PFSK-1 (cell line): ENCODE measurements around the gene NCR2.

Experiments
- POLR2AphosphoS5 ChIP-seq: IDR thresholded peaks from 2 replicates; pipeline ENCODE4 v1.6.1; 2012; ENCODE audit warnings: low read depth, mild to moderate bottlenecking, control low read depth, low read length, moderate library complexity
- SIN3A ChIP-seq: IDR thresholded peaks from 2 replicates; pipeline ENCODE4 v1.6.1; 2012; ENCODE audit warnings: mild to moderate bottlenecking, low read length, moderate library complexity, borderline replicate concordance; ENCODE audit not compliant: insufficient read depth
- TAF1 ChIP-seq: IDR thresholded peaks from 2 replicates; pipeline ENCODE4 v1.6.1; 2012; ENCODE audit warnings: low read length, control low read depth, borderline replicate concordance; ENCODE audit not compliant: insufficient read depth
- TF ChIP-seq, protein P1 (sequence below), 2 experiments: IDR thresholded peaks; 2 replicates each; pipeline versions ENCODE4 v1.6.1 to v1.8.0; 2011 to 2012; ENCODE audit warnings: low read depth in 2 of 2, low read length in 2 of 2, control low read depth in 1 of 2, inconsistent platforms in 1 of 2, mild to moderate bottlenecking in 1 of 2, moderate library complexity in 1 of 2; ENCODE audit not compliant: insufficient read depth in 1 of 2

DNA sequence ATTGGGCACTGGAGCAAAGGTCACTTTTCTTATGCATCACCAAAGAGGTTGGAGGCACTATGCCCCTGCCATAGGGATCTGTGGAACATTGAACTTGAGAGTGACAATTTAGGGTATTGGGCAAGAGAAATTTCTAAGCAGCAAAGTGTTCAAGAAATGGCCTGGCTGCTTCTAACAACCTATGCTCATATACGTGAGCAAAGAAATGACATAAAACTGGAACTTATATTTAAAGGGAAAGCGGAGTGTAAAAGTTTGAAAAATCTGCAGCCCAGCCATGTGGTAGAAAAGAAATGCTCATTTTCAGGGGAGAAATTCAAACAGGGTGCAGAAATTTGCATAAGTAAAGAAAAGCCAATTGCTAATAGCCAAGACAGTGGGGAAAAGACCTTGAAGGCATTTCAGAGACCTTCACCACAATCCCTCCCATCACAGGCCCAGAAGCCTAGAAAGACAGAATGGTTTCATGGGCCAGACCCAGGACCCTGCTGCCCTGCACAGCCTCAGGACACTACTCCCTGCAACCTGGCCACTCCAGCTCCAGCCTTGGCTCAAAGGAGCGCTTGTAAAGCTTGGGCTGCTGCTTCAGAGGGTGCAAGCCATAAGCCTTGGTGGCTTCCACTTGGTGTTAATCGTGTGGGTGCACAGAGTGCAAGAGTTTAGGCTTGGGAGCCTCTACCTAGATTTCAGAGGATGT lies 24.4 kb downstream of the NCR2 start:
- TF ChIP-seq, protein P1, sequence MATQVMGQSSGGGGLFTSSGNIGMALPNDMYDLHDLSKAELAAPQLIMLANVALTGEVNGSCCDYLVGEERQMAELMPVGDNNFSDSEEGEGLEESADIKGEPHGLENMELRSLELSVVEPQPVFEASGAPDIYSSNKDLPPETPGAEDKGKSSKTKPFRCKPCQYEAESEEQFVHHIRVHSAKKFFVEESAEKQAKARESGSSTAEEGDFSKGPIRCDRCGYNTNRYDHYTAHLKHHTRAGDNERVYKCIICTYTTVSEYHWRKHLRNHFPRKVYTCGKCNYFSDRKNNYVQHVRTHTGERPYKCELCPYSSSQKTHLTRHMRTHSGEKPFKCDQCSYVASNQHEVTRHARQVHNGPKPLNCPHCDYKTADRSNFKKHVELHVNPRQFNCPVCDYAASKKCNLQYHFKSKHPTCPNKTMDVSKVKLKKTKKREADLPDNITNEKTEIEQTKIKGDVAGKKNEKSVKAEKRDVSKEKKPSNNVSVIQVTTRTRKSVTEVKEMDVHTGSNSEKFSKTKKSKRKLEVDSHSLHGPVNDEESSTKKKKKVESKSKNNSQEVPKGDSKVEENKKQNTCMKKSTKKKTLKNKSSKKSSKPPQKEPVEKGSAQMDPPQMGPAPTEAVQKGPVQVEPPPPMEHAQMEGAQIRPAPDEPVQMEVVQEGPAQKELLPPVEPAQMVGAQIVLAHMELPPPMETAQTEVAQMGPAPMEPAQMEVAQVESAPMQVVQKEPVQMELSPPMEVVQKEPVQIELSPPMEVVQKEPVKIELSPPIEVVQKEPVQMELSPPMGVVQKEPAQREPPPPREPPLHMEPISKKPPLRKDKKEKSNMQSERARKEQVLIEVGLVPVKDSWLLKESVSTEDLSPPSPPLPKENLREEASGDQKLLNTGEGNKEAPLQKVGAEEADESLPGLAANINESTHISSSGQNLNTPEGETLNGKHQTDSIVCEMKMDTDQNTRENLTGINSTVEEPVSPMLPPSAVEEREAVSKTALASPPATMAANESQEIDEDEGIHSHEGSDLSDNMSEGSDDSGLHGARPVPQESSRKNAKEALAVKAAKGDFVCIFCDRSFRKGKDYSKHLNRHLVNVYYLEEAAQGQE (IDR thresholded peaks at IDR 0.05; ENCODE audit: insufficient read depth in 1 of 2, low read depth in 2 of 2, low read length in 2 of 2): no peak
- TF ChIP-seq TAF1 (no peak), POLR2AphosphoS5 (no peak), SIN3A (no peak)
